Measurements from ENCODE around the gene COL13A1.

DNA sequence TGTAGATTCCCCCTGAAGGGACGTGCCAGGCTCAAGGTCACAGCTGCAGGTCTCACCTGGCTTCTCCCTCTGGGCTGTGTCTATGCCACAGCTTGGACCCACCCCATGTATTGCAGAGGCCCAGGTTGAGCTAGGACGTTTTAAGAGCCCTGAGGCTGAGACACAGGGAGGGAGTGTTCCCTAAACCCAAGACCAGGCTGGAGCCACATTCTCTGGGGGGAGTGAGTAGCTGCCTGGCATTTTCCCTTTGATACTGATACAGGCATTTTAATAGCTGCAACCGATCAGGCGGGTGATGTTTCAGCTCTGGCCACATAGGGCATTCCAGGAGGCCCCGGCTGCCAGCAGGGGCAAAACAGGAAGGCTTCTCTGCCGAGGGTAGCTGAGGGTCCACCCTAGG is 13.4 kb downstream of the COL13A1 start:
- TF ChIP-seq, protein P1, sequence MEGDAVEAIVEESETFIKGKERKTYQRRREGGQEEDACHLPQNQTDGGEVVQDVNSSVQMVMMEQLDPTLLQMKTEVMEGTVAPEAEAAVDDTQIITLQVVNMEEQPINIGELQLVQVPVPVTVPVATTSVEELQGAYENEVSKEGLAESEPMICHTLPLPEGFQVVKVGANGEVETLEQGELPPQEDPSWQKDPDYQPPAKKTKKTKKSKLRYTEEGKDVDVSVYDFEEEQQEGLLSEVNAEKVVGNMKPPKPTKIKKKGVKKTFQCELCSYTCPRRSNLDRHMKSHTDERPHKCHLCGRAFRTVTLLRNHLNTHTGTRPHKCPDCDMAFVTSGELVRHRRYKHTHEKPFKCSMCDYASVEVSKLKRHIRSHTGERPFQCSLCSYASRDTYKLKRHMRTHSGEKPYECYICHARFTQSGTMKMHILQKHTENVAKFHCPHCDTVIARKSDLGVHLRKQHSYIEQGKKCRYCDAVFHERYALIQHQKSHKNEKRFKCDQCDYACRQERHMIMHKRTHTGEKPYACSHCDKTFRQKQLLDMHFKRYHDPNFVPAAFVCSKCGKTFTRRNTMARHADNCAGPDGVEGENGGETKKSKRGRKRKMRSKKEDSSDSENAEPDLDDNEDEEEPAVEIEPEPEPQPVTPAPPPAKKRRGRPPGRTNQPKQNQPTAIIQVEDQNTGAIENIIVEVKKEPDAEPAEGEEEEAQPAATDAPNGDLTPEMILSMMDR (IDR thresholded peaks at IDR 0.05 in 4 of 5, conservative IDR thresholded peaks at IDR 0.05 in 1 of 5): no peak
- TF ChIP-seq POLR2A (IDR thresholded peaks at IDR 0.05): no peak
